GM19328 (cell line): Measurements from ENCODE around the gene TLCD4.

Experiments used
- ATAC-seq: cut with Tn5 transposase; IDR thresholded peaks from one replicate; pipeline ENCODE4 v1.9.1; 2021; ENCODE audit warnings: mild to moderate bottlenecking, moderate library complexity; ENCODE audit not compliant: unreplicated experiment

Gene TLCD4

GRCh38 chr1:95094923-95095322 lies 22.2 kb upstream of the TLCD4 start:
- no peak for ATAC-seq

DNA sequence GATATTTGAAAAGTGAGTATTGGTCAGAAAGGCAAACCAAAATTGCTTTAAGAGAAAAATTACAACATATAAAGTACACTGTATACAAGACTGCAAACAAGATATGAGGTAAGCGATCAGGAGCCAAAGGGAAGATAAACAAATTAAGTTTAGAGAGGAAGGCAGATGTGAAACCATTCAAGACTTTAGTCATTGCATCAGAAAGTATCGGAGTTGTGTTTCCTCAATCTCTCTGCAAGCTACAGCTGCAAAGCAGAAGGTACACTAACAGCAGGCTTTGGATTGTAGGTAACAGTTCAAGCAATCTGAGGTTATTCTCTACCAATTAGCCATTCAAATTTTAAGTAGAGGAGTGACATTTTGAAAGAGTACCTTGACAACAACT lies 21.3 kb upstream of the TLCD4 start:
- ATAC-seq = peak; percentile 86

GRCh38 chr1:95096218-95096841 lies 20.8 kb upstream of the TLCD4 start:
- no peak for ATAC-seq

- no peak for ATAC-seq
These were observed 19.7 kb upstream of the TLCD4 start for GRCh38 chr1:95097426-95097825.

DNA sequence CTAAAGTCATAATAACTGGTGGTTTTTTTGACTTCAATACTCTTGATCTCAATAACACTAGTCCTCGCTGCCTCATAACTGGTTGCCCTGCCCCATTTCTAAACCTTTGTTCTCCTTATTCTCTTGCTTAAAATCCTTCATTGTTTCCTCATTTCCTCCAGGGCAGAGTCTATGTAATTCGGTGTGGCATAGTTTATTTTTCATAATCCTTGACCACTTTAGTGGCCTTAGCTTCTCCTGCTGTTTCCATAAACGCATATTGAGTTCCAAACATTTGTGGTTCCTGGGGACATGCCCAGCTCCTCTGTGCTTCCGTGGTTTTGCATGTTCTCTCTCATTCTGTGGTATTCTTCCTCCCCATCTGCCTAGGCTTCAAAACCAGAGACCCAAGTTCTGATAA lies 19.0 kb upstream of the TLCD4 start:
- ATAC-seq = no peak

- no peak for ATAC-seq
These were observed 8.4 kb upstream of the TLCD4 start for GRCh38 chr1:95108792-95109191.

DNA sequence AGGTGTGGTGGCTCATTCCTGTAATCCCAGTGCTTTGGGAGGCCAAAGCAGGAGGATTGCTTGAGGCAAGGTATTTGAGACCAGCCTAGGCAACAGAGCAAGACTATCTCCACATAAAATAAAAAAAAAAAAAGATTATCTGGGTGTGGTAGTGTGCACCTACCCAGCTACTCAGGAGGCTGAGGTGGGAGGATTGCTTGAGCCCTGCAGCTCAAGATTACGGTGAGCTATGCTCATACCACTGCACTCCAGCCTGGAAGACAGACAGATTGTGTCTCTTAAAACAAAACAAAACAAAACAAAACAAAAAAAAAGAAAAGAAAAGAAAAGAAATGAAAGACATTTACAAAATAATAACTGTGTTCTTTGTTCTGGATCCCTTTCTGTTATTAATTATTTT lies 6.1 kb upstream of the TLCD4 start:
- ATAC-seq = no peak

- ATAC-seq = no peak
These were observed 3.5 kb upstream of the TLCD4 start for GRCh38 chr1:95113684-95114083.

- ATAC-seq = no peak
These were observed 1.4 kb upstream of the TLCD4 start for GRCh38 chr1:95115708-95116137.

GRCh38 chr1:95116580-95117206 lies 462 bp upstream of the TLCD4 start:
- peak; percentile 52 for ATAC-seq

DNA sequence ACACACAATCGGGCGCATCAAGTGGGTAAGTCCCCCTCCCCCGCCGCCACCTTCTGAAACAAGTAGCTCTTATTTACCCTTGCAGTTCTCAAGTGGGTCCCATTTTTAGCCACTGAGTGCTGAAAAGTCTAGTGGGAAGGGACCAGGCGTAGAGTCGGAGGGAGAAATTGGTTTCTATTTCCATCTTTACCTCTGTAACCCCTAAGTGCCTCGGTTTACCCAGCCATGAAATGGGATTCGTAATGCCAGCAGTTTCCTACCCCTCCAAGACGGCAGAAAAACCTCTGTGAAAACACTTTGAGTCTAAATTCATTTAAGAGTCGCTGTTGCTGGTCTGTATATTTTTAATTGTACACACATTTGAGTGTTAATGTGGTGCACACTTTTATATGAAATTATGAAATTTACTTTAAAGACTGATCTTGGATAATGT lies 928 bp downstream of the TLCD4 start:
- ATAC-seq = no peak

DNA sequence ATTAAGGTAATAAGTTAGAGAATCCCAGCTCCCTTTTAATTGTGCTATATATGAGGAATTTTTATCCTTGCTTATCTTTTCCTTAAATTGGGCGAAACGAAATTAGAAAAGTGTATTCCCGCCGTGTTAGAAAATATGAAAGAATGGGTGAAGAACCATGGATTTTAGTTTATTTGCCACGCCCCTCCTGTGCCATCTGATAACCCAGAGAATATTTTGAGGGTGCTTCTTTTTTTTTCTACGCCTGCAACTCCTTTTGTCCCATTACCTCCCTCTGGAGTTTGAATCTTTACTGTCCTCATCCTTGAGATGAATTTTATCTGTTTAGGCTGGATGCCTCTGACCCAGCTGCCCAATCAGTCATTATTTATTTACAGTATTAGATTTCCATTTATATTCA lies 1.6 kb downstream of the TLCD4 start:
- ATAC-seq = no peak

- ATAC-seq = no peak
These were observed 2.1 kb downstream of the TLCD4 start for GRCh38 chr1:95119273-95119672.

DNA sequence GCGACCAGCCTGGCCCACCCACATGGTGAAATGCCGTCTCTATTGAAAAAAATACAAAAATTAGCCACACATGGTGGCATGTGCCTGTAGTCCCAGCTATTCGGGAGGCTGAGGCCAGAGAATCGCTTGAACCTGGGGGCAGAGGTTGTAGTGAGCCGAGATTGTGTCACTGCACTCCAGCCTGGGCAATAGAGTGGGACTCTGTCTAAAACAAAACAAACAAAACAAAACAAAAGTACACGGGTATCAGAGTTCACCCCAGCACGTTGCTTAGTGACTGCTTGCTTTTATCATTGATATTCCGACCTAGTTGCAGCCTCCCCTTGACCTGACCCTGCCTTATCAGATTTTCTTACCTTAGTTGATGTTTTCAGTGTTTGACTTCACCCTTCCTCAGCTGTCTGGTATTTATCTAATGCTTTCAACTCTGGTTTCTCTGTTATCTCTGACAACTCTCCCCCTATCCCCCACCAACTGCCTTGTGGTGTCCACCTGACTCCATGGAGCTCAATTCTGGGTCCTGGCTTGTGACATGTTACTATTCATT lies 5.1 kb downstream of the TLCD4 start:
- ATAC-seq = no peak

GRCh38 chr1:95124342-95124741 lies 7.2 kb downstream of the TLCD4 start:
- ATAC-seq = no peak

DNA sequence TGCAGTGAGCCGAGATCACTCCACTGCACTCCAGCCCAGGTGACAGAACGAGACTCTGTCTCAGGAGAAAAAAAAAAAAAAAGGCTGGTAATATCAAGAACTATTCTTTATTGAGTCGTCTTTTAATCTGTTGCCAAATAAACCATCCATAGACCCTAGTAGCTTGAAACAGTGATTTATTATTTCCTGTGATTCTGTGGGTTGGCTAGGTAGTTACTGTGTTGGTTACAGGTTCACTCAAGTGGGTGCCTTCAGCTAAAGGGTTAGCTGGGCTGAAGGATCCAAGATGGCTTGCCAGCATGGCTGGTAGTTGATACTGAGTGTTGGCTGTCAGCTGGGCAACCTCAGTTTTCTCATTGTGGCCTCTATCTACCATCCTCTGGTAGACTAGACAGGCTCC lies 9.2 kb downstream of the TLCD4 start:
- ATAC-seq = no peak

DNA sequence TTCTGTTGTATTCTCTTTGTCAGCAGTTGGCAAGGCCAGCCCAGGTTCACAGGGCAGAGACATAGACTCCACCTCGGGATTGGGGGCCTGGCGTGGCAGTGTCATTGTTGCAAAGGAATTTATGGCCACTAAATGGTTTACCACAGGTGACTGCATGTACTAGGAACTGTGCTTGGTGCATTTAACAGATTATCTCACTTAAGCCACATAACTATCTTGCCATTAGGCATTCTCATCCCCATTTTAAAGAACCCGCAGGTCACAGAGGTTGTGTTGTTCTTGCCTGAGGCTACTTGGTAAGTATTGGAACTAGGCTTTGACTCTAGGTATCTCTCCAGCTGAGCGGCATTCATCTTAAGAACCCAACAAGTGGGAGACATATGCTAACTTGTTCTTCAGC lies 9.7 kb downstream of the TLCD4 start:
- no peak for ATAC-seq

DNA sequence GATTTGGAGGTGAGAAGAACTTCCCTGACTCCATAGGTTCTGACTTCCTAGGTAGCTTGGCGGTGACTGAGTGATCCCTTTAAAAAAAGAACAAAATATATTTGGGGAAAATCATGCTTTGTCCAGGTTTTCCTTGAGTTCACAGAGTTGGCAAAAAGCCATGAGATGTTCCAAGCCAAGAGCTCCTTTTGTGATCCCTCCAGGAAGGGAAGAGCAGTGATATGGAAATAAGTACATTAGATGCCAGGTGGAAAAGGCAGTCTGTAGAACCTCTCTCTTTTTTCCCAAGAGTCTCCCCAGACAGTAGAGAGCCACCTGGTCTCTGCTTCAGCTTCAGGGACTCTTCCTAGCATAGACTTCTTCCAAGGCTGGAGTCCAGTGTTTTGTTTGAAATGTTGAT lies 10.2 kb downstream of the TLCD4 start:
- ATAC-seq = no peak

- no peak for ATAC-seq
These were observed 15.6 kb downstream of the TLCD4 start for GRCh38 chr1:95132762-95133161.

DNA sequence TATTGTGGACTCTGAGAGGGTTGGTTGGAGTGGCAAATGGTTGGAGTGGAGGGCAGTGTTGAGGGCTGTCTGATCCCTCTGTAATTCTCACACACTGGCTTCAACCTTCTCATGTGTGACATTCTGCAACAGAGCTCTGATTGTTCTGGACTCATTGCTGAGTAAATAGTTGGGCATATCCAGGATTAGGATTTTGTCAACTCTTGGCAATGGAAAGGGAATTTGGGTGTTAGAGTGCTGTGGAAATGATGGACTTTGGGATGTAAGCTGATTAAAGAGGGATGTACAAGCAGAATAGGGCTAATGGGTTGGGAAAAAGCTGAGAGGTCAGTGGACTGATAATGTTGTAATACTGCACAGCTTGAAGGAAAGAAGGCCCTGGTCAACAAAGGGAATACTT lies 16.5 kb downstream of the TLCD4 start:
- no peak for ATAC-seq

GRCh38 chr1:95138223-95138622 lies 21.1 kb downstream of the TLCD4 start:
- no peak for ATAC-seq

DNA sequence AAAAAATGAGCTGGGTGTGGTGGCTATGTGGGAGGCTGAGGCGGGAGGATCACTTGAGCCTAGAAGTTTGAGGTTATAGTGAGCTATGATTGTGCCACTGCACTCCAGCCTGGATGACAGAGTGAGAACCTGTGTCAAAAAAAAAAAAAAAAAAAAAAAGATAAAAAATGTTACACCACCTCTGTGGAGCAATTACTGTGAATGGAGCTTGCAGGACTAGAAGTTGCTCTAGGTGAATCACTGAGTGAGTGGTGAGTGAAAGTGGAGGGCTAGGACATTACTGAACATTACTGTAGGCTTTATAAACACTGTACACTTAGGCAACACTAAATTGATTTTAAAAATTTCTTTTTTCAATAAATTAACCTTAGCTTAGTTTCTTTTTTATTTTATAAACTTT lies 21.9 kb downstream of the TLCD4 start:
- no peak for ATAC-seq

DNA sequence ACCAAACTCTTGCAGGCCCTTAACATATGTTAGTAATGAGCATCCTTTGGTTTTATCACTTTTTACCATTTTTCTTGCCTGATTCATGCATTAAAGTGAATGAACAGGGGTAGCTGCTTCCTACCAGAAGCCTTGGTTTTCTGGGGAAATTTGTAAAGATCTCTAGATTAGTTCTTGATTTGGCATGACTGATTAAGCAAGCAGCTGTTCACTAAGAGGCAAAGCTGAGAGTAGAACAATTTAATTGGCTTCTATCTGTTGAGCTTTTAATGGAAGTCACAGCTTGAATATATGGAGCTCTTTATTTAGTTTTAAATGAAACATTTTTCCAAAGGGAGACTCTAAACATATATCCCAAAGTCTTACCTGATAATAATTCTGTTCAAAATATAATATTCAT lies 23.6 kb downstream of the TLCD4 start:
- no peak for ATAC-seq
